NK-92 (cell line): ENCODE measurements around the gene FHIT.

Experiments used
- DNase-seq: peaks from one replicate; lab custom pipeline; 2025; ENCODE audit not compliant: unreplicated experiment; lab: John Stamatoyannopoulos, UW

Gene FHIT

GRCh38 chr3:60434323-60434722 lies 816.9 kb downstream of the FHIT start:
- DNase-seq, result no peak

- DNase-seq, result no peak
Observed at GRCh38 chr3:60431599-60431958, 819.7 kb downstream of the FHIT start.

- DNase-seq, result no peak
Observed at GRCh38 chr3:60430205-60430604, 821.0 kb downstream of the FHIT start.

GRCh38 chr3:60427109-60427508 lies 824.1 kb downstream of the FHIT start:
- DNase-seq, result no peak

GRCh38 chr3:60424942-60425341 lies 826.3 kb downstream of the FHIT start:
- DNase-seq, result no peak

GRCh38 chr3:60424034-60424433 lies 827.2 kb downstream of the FHIT start:
- DNase-seq, result no peak

GRCh38 chr3:60423556-60423955 lies 827.7 kb downstream of the FHIT start:
- DNase-seq, result no peak

GRCh38 chr3:60421749-60422446 lies 829.4 kb downstream of the FHIT start:
- DNase-seq, result no peak

- DNase-seq, result no peak
Observed at GRCh38 chr3:60417576-60417975, 833.7 kb downstream of the FHIT start.

- no peak for DNase-seq
Observed at GRCh38 chr3:60414011-60414410, 837.2 kb downstream of the FHIT start.

GRCh38 chr3:60413551-60413950 lies 837.7 kb downstream of the FHIT start:
- DNase-seq, result no peak

- no peak for DNase-seq
Observed at GRCh38 chr3:60403866-60404265, 847.4 kb downstream of the FHIT start.

GRCh38 chr3:60402931-60403330 lies 848.3 kb downstream of the FHIT start:
- DNase-seq, result no peak

- no peak for DNase-seq
Observed at GRCh38 chr3:60399861-60400845, 851.1 kb downstream of the FHIT start.

GRCh38 chr3:60399292-60399691 lies 852.0 kb downstream of the FHIT start:
- DNase-seq, result no peak

- DNase-seq, result no peak
Observed at GRCh38 chr3:60395173-60395762, 856.0 kb downstream of the FHIT start.

GRCh38 chr3:60393946-60394345 lies 857.3 kb downstream of the FHIT start:
- DNase-seq, result no peak

GRCh38 chr3:60392501-60392900 lies 858.8 kb downstream of the FHIT start:
- DNase-seq, result no peak

GRCh38 chr3:60391292-60391691 lies 860.0 kb downstream of the FHIT start:
- DNase-seq, result no peak

- no peak for DNase-seq
Observed at GRCh38 chr3:60388731-60389130, 862.5 kb downstream of the FHIT start.

- DNase-seq, result no peak
Observed at GRCh38 chr3:60386306-60386705, 864.9 kb downstream of the FHIT start.

- DNase-seq, result no peak
Observed at GRCh38 chr3:60384341-60384740, 866.9 kb downstream of the FHIT start.
